Measurements from ENCODE around the gene PCDH9. TPM values are rescaled to one million over a fixed set of nuclear protein-coding genes. Genes with fewer than 3 reads are reported as not detected.

Gene PCDH9
- total RNA-seq, 1 donor from 2014 or later: 29.7 TPM

GRCh38 chr13:67094952-67095351 lies 135.2 kb downstream of the PCDH9 start:
- H3K4me3 Mint-ChIP-seq: no peak overlapping the region
- no peaks in the 10 kb centered on the region for H3K27me3 Mint-ChIP-seq (ENCODE audit: low read depth)
- H3K4me1 Mint-ChIP-seq: peaks cover 3% of the 10 kb centered on the region
- no peaks in the 10 kb centered on the region for H3K9me3 Mint-ChIP-seq
- H3K27ac Mint-ChIP-seq: no peak overlapping the region
- no peak for TF ChIP-seq CTCF (IDR thresholded peaks at IDR 0.05; ENCODE audit: unreplicated experiment)
- DNase-seq (ENCODE audit: low spot score in 2 of 2, unreplicated experiment in 2 of 2): no peak
- no peaks in the 10 kb centered on the region for H3K36me3 Mint-ChIP-seq

GRCh38 chr13:67094078-67094477 lies 136.1 kb downstream of the PCDH9 start:
- TF ChIP-seq CTCF (IDR thresholded peaks at IDR 0.05; ENCODE audit: unreplicated experiment): no peak
- no peak for DNase-seq (ENCODE audit: low spot score in 2 of 2, unreplicated experiment in 2 of 2)
- H3K4me3 Mint-ChIP-seq: no peak overlapping the region
- H3K27me3 Mint-ChIP-seq (ENCODE audit: low read depth): no peaks in the 10 kb centered on the region
- H3K36me3 Mint-ChIP-seq: no peaks in the 10 kb centered on the region
- H3K9me3 Mint-ChIP-seq: no peaks in the 10 kb centered on the region
- no peak overlapping the region for H3K27ac Mint-ChIP-seq
- no peaks in the 10 kb centered on the region for H3K4me1 Mint-ChIP-seq

GRCh38 chr13:67091603-67092002 lies 138.5 kb downstream of the PCDH9 start:
- no peaks in the 10 kb centered on the region for H3K9me3 Mint-ChIP-seq
- TF ChIP-seq CTCF (IDR thresholded peaks at IDR 0.05; ENCODE audit: unreplicated experiment): no peak
- no peak overlapping the region for H3K4me3 Mint-ChIP-seq
- no peaks in the 10 kb centered on the region for H3K36me3 Mint-ChIP-seq
- peaks cover 6% of the 10 kb centered on the region for H3K4me1 Mint-ChIP-seq
- H3K27ac Mint-ChIP-seq: no peak overlapping the region
- no peak for DNase-seq (ENCODE audit: low spot score in 2 of 2, unreplicated experiment in 2 of 2)
- H3K27me3 Mint-ChIP-seq (ENCODE audit: low read depth): no peaks in the 10 kb centered on the region

GRCh38 chr13:67090856-67091255 lies 139.3 kb downstream of the PCDH9 start:
- no peaks in the 10 kb centered on the region for H3K27me3 Mint-ChIP-seq (ENCODE audit: low read depth)

GRCh38 chr13:67087527-67087926 lies 142.6 kb downstream of the PCDH9 start:
- DNase-seq (ENCODE audit: low spot score in 2 of 2, unreplicated experiment in 2 of 2): no peak
- Mint-ChIP-seq H3K36me3 (no peaks in the 10 kb centered on the region), H3K9me3 (no peaks in the 10 kb centered on the region)

More at GRCh38 chr13:67090856-67091255, 139.3 kb downstream of the PCDH9 start:
- TF ChIP-seq CTCF (IDR thresholded peaks at IDR 0.05; ENCODE audit: unreplicated experiment): no peak
- no peaks in the 10 kb centered on the region for H3K36me3 Mint-ChIP-seq
- no peak overlapping the region for H3K27ac Mint-ChIP-seq
- H3K4me1 Mint-ChIP-seq: peaks cover 11% of the 10 kb centered on the region
- no peaks in the 10 kb centered on the region for H3K9me3 Mint-ChIP-seq
- no peak for DNase-seq (ENCODE audit: low spot score in 2 of 2, unreplicated experiment in 2 of 2)
- no peak overlapping the region for H3K4me3 Mint-ChIP-seq

More at GRCh38 chr13:67087527-67087926, 142.6 kb downstream of the PCDH9 start:
- Mint-ChIP-seq H3K4me3 (no peak overlapping the region), H3K27ac (no peak overlapping the region), H3K27me3 (ENCODE audit: low read depth) (no peaks in the 10 kb centered on the region), H3K4me1 (peaks cover 11% of the 10 kb centered on the region)
- TF ChIP-seq CTCF (IDR thresholded peaks at IDR 0.05; ENCODE audit: unreplicated experiment): no peak
